Sigmoid colon (tissue), 4 donors: ENCODE data around the gene CDX2.

Experiments
- EP300 ChIP-seq, 4 donors: sonication (generic); formaldehyde crosslinking; IDR thresholded peaks; one replicate each; pipeline ENCODE4 v1.6.1; 2017; ENCODE audit warnings: antibody characterized with exemption in 4 of 4
- POLR2A ChIP-seq, 2 donors: fragments of 450-650 bp; IDR thresholded peaks; one replicate each; pipeline ENCODE4 v1.6.1; 2016; ENCODE audit warnings: antibody characterized with exemption in 2 of 2, mild to moderate bottlenecking in 2 of 2, moderate library complexity in 2 of 2
- POLR2AphosphoS5 ChIP-seq, 4 donors: sonication (generic); formaldehyde crosslinking; IDR thresholded peaks; one replicate each; pipeline ENCODE4 v1.6.1; 2017; ENCODE audit warnings: antibody characterized with exemption in 4 of 4
- TF ChIP-seq, protein P1 (sequence below), 4 experiments: fragments of 450-650 bp in 3 of 4; fragments of 200-600 bp in 1 of 4; IDR thresholded peaks; one replicate each; pipeline ENCODE4 v1.5.1; 2016 to 2019; ENCODE audit warnings: antibody characterized with exemption in 4 of 4, mild to moderate bottlenecking in 3 of 4, moderate library complexity in 2 of 4

DNA sequence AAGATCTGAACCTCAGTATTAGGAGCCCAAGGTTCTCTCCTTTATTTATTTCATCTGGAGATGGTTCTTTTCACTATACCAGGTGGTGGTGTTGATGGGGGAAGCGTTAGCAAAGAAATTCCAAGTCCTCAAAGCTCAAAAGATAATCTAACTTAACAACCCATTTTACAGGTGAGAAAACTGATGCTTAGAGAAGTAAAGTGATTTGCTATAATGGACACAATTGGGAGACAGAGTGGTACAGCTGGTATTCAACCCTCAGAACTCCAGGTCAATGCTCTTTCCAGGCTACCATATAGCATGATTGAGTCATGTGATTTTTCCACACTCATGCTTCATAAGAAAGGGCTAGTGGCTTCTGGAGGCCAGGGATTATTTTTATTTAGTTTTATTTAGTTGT is 44.4 kb upstream of the CDX2 start:
- TF ChIP-seq, protein P1, sequence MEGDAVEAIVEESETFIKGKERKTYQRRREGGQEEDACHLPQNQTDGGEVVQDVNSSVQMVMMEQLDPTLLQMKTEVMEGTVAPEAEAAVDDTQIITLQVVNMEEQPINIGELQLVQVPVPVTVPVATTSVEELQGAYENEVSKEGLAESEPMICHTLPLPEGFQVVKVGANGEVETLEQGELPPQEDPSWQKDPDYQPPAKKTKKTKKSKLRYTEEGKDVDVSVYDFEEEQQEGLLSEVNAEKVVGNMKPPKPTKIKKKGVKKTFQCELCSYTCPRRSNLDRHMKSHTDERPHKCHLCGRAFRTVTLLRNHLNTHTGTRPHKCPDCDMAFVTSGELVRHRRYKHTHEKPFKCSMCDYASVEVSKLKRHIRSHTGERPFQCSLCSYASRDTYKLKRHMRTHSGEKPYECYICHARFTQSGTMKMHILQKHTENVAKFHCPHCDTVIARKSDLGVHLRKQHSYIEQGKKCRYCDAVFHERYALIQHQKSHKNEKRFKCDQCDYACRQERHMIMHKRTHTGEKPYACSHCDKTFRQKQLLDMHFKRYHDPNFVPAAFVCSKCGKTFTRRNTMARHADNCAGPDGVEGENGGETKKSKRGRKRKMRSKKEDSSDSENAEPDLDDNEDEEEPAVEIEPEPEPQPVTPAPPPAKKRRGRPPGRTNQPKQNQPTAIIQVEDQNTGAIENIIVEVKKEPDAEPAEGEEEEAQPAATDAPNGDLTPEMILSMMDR (IDR thresholded peaks at IDR 0.05), result no peak
- TF ChIP-seq POLR2A (IDR thresholded peaks at IDR 0.05) (no peak), POLR2AphosphoS5 (IDR thresholded peaks at IDR 0.05) (no peak), EP300 (IDR thresholded peaks at IDR 0.05) (no peak)
